CD4-positive, alpha-beta T cell (primary cell): ENCODE measurements around the gene PPP1R36. TPM values are rescaled to one million over a fixed set of nuclear protein-coding genes. Genes with fewer than 3 reads are reported as not detected.
"Not testable (repeated sequence)": the region's sequence is repeated elsewhere in the genome, so short reads cannot be mapped to it uniquely, and the experiment has no call there.

ENCODE experiments used
- ATAC-seq: fragments of 200-7000 bp; cut with Tn5 transposase; one replicate; pipeline ENCODE4 v1.10.0; 2022; ENCODE audit warnings: mild to moderate bottlenecking; ENCODE audit not compliant: poor library complexity
- CTCF ChIA-PET: fragments of 350-600 bp; sonication (Branson Sonifier 250); formaldehyde crosslinking; loops from one replicate; lab custom pipeline; 2021; ENCODE audit warnings: antibody characterized with exemption, inconsistent platforms; lab: Charles Lee
- POLR2A ChIA-PET: fragments of 350-600 bp; sonication (Branson Sonifier 250); formaldehyde crosslinking; loops from one replicate; lab custom pipeline; 2021; ENCODE audit warnings: antibody characterized with exemption, inconsistent platforms; lab: Charles Lee
- DNase-seq, 14 experiments: peaks; one replicate each; pipeline ENCODE4 v3.0.0-alpha.2; 2013 to 2020; ENCODE audit warnings: mixed read lengths in 2 of 14
- H3K27ac ChIP-seq, 2 donors: one replicate each; pipeline versions ENCODE4 v1.5.1 to v1.7.0; 2013; ENCODE audit warnings: low read length in 2 of 2, low read depth in 1 of 2, mild to moderate bottlenecking in 1 of 2
- H3K27me3 ChIP-seq, 2 experiments: 1 replicate in 1 of 2; 2 replicates in 1 of 2; pipeline versions ENCODE4 v1.6.1 to v1.7.0; 2013; ENCODE audit warnings: low read length in 2 of 2, control low read depth in 1 of 2, mild to moderate bottlenecking in 1 of 2, moderate library complexity in 1 of 2; ENCODE audit not compliant: insufficient read depth in 2 of 2, control insufficient read depth in 1 of 2
- H3K36me3 ChIP-seq: one replicate; pipeline ENCODE4 v1.6.1; 2013; ENCODE audit warnings: low read length, control low read depth; ENCODE audit not compliant: insufficient read depth
- H3K4me1 ChIP-seq: one replicate; pipeline ENCODE4 v1.6.1; 2013; ENCODE audit warnings: low read length, control low read depth; ENCODE audit not compliant: insufficient read depth
- H3K4me3 ChIP-seq: one replicate; pipeline ENCODE4 v1.5.1; 2013; ENCODE audit warnings: mild to moderate bottlenecking, low read length, moderate library complexity
- H3K9me3 ChIP-seq, 2 experiments: 1 replicate in 1 of 2; 2 replicates in 1 of 2; pipeline versions ENCODE4 v1.6.1 to v1.7.0; 2013; ENCODE audit warnings: low read length in 2 of 2, mild to moderate bottlenecking in 2 of 2, control low read depth in 1 of 2, moderate library complexity in 1 of 2; ENCODE audit not compliant: control insufficient read depth in 1 of 2, insufficient read depth in 1 of 2
- H3K27ac Mint-ChIP-seq: one replicate; pipeline ENCODE4 v1.8.0; 2020; ENCODE audit warnings: mixed read lengths
- H3K27me3 Mint-ChIP-seq: one replicate; pipeline ENCODE4 v1.8.0; 2021; ENCODE audit warnings: mixed read lengths
- H3K36me3 Mint-ChIP-seq: one replicate; pipeline ENCODE4 v1.8.0; 2021; ENCODE audit warnings: low read depth, mixed read lengths
- H3K4me1 Mint-ChIP-seq: one replicate; pipeline ENCODE4 v1.8.0; 2021; ENCODE audit warnings: low read depth, mixed read lengths
- H3K4me3 Mint-ChIP-seq: one replicate; pipeline ENCODE4 v1.8.0; 2020; ENCODE audit warnings: mild to moderate bottlenecking, mixed read lengths
- H3K9me3 Mint-ChIP-seq: one replicate; pipeline ENCODE4 v1.8.0; 2020; ENCODE audit warnings: mixed read lengths
- intact Hi-C, 2 experiments: fragments of 100-400 bp; cut with DNase I in 1 of 2; cut with micrococcal nuclease in 1 of 2; formaldehyde crosslinking; loops; one replicate each; pipeline versions ENCODE4 v1.15.1 to v1.9.0; 2023 to 2025; cut with DNase I, micrococcal nuclease
- total RNA-seq, 174 experiments: library from RNA in 2 of 174; stranded (reverse) in 2 of 174; gene quantifications; one replicate each; pipeline ENCODE4 v1.2.3 and lab custom pipeline; 2021 to 2026
- TF ChIP-seq, protein P1 (sequence below): fragments of 200-600 bp; IDR thresholded peaks from one replicate; pipeline ENCODE4 v1.8.0; 2022; ENCODE audit warnings: antibody characterized with exemption, mild to moderate bottlenecking

Gene PPP1R36
- total RNA-seq, 2 experiments from 2014 or later: not detected

DNA sequence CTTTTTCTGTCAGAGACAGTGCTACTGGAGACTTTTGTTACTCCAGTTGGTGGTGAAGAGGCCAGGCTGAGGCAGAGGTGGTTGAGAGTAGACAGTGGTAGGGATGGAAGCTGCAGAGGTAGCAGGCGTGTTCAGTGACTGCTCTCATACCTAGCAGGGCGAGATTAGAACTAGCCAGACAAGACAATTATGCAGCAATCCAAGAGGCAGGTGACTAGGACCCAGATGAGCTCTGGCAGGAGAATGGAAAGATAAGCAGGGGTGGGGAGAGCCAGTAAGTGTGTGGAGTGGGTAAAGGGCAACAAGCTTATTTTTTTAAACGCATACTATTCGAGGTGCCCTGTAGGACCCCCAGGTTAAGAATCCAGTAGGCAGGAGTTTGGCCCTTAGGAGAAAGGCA lies 4.8 kb downstream of the PPP1R36 start:
- TF ChIP-seq, protein P1, sequence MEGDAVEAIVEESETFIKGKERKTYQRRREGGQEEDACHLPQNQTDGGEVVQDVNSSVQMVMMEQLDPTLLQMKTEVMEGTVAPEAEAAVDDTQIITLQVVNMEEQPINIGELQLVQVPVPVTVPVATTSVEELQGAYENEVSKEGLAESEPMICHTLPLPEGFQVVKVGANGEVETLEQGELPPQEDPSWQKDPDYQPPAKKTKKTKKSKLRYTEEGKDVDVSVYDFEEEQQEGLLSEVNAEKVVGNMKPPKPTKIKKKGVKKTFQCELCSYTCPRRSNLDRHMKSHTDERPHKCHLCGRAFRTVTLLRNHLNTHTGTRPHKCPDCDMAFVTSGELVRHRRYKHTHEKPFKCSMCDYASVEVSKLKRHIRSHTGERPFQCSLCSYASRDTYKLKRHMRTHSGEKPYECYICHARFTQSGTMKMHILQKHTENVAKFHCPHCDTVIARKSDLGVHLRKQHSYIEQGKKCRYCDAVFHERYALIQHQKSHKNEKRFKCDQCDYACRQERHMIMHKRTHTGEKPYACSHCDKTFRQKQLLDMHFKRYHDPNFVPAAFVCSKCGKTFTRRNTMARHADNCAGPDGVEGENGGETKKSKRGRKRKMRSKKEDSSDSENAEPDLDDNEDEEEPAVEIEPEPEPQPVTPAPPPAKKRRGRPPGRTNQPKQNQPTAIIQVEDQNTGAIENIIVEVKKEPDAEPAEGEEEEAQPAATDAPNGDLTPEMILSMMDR: no peak
- H3K27me3 Mint-ChIP-seq: peaks cover under 1% of the 10 kb centered on the region

DNA sequence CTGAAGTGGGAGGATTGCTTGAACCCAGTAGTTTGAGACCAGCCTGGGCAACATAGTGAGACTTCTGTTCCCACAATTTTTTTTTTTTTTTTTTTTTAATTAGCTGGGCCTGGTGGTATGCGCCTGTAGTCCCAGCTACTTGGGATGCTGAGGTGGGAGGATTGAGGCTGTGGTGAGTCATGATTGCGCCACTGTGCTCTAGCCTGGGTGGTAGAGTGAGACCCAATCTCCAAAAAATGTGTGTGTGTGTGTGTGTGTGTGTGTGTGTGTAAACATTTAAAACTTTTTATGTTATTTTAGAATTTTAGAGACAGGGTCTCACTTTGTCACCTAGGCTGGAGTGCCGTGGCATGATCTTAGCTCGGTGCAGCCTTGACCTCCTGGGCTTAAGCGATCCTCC lies 6.8 kb downstream of the PPP1R36 start:
- TF ChIP-seq, protein P1: no peak
- H3K36me3 ChIP-seq: no peaks in the 10 kb centered on the region
- H3K27me3 Mint-ChIP-seq: no peaks in the 10 kb centered on the region
- H3K9me3 Mint-ChIP-seq: no peaks in the 10 kb centered on the region
- H3K9me3 ChIP-seq: no peaks in the 10 kb centered on the region
- H3K4me3 ChIP-seq: no peak overlapping the region
- no peak for ATAC-seq
- no peak overlapping the region for H3K27ac ChIP-seq
- no peaks in the 10 kb centered on the region for H3K36me3 Mint-ChIP-seq
- CTCF ChIA-PET: no interaction called here
- no peaks in the 10 kb centered on the region for H3K27me3 ChIP-seq
- no peaks in the 10 kb centered on the region for H3K4me1 ChIP-seq
- H3K4me3 Mint-ChIP-seq: no peak overlapping the region
- H3K4me1 Mint-ChIP-seq: peaks cover 10% of the 10 kb centered on the region
- POLR2A ChIA-PET: no interaction called here
- H3K27ac Mint-ChIP-seq: no peak overlapping the region
- intact Hi-C loops: no loop called here
- DNase-seq: no peak

More for the DNA sequence above, 4.8 kb downstream of the PPP1R36 start:
- Histone ChIP-seq H3K4me1 (peaks cover 8% of the 10 kb centered on the region), H3K36me3 (no peaks in the 10 kb centered on the region), H3K4me3 (no peak overlapping the region), H3K27ac (no peak overlapping the region), H3K27me3 (peaks cover 0 to under 1% of the 10 kb centered on the region in 2 experiments), H3K9me3 (no peaks in the 10 kb centered on the region)
- CTCF ChIA-PET: interaction anchor here (0.6 kb wide), 1 partner anchor 10 kb away, joined by 3 read pairs; no protein-coding TSS in a partner anchor
- Mint-ChIP-seq H3K9me3 (no peaks in the 10 kb centered on the region), H3K4me3 (no peak overlapping the region), H3K36me3 (no peaks in the 10 kb centered on the region), H3K27ac (no peak overlapping the region), H3K4me1 (peaks cover 9% of the 10 kb centered on the region)
- intact Hi-C loops: no loop called here
- ATAC-seq: no peak
- DNase-seq: no peak
- POLR2A ChIA-PET: interaction anchor here (1.0 kb wide), 1 partner anchor 11 kb away, joined by 3 read pairs; no protein-coding TSS in a partner anchor

DNA sequence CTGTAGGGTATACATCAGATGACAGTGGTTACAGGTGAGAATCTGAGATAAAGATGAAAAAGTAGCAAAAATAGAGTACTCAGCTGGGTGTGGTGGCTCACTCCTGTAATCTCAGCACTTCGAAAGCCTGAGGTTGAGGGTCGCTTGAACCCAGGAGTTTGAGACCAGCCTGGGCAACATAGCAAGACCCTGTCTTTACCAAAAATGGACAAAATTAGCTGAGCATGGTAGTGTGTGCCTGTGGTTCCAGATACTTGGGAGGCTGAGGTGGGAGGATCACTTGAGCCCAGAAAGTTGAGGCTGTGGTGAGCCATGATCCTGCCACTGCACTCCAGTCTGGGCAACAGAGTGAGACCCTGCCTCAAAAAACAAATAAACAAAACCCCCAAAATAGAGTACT lies 8.5 kb downstream of the PPP1R36 start:
- H3K4me1 ChIP-seq, ATAC-seq, CTCF ChIA-PET, intact Hi-C loops, H3K36me3 ChIP-seq, H3K27ac Mint-ChIP-seq, H3K4me3 ChIP-seq, H3K27ac ChIP-seq, H3K9me3 ChIP-seq, H3K4me3 Mint-ChIP-seq, H3K27me3 Mint-ChIP-seq, H3K36me3 Mint-ChIP-seq, POLR2A ChIA-PET, H3K9me3 Mint-ChIP-seq, DNase-seq, H3K27me3 ChIP-seq: not testable (repeated sequence)
- H3K4me1 Mint-ChIP-seq: peaks cover 10% of the 10 kb centered on the region

DNA sequence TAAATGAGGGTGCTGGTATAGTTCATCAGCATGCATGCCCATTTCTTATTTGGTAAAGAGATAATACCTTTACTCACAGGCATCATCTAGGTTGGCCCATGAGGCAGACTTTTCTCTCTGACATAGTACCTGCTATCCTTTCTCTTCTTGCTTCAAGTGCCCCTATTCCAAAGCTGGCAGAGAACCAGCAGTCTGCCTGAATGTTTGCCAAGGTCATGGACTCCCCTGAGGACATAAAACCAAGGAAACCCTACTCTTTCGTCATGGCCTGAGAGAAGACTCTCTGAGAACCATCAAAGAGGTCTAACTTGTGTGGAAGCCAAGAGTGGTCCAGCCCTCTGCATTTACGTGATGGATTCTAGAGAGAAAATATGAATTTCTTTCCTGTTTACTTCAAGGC lies 11.9 kb downstream of the PPP1R36 start:
- Histone ChIP-seq H3K27me3 (peaks cover 0 to 3% of the 10 kb centered on the region in 2 experiments), H3K4me1 (no peaks in the 10 kb centered on the region), H3K27ac (no peak overlapping the region), H3K9me3 (no peaks in the 10 kb centered on the region), H3K36me3 (no peaks in the 10 kb centered on the region), H3K4me3 (no peak overlapping the region)
- H3K9me3 Mint-ChIP-seq: no peaks in the 10 kb centered on the region
- DNase-seq (no peak), ATAC-seq (no peak)
- POLR2A ChIA-PET: no interaction called here
- CTCF ChIA-PET: no interaction called here
- H3K36me3 Mint-ChIP-seq: no peaks in the 10 kb centered on the region
- H3K27ac Mint-ChIP-seq: no peak overlapping the region
- peaks cover 2% of the 10 kb centered on the region for H3K27me3 Mint-ChIP-seq
- H3K4me1 Mint-ChIP-seq: peaks cover 10% of the 10 kb centered on the region
- intact Hi-C loops: no loop called here
- H3K4me3 Mint-ChIP-seq: no peak overlapping the region
- TF ChIP-seq, protein P1: no peak
